Renal cortical epithelial cell (primary cell): Measurements from ENCODE around the gene DGKH. TPM values are rescaled to one million over a fixed set of nuclear protein-coding genes. Genes with fewer than 3 reads are reported as not detected.

Experiments
- DNase-seq: peaks from one replicate; pipeline ENCODE4 v3.0.0-alpha.2; 2011; ENCODE audit warnings: low read depth
- total RNA-seq: library from RNA; depleted of rRNA; stranded (reverse); fragments of >200 nt; gene quantifications from 2 replicates; pipeline ENCODE4 v1.2.3, GENCODE V29; 2014

Gene DGKH
- total RNA-seq, 1 donor from 2014 or later: 65.0 TPM

- peak; percentile 12 for DNase-seq
These were observed 180.1 kb downstream of the DGKH start for GRCh38 chr13:42228527-42228926.

- no peak for DNase-seq
These were observed 180.8 kb downstream of the DGKH start for GRCh38 chr13:42229287-42229686.

- DNase-seq: no peak
These were observed 184.2 kb downstream of the DGKH start for GRCh38 chr13:42232671-42233070.

- no peak for DNase-seq
These were observed 185.3 kb downstream of the DGKH start for GRCh38 chr13:42233726-42234125.

- no peak for DNase-seq
These were observed 190.7 kb downstream of the DGKH start for GRCh38 chr13:42239161-42239560.

- peak; percentile 22 for DNase-seq
These were observed 191.2 kb downstream of the DGKH start for GRCh38 chr13:42239644-42240043.

- no peak for DNase-seq
These were observed 198.1 kb downstream of the DGKH start for GRCh38 chr13:42246541-42246940.

GRCh38 chr13:42247883-42248282, 199.4 kb downstream of the DGKH start:
- peak; percentile 15 for DNase-seq

- DNase-seq: no peak
These were observed 207.4 kb downstream of the DGKH start for GRCh38 chr13:42255886-42256285.

- DNase-seq: no peak
These were observed 210.3 kb downstream of the DGKH start for GRCh38 chr13:42258747-42259146.

- DNase-seq: no peak
These were observed 211.1 kb downstream of the DGKH start for GRCh38 chr13:42259515-42259914.

- DNase-seq: no peak
These were observed 212.6 kb downstream of the DGKH start for GRCh38 chr13:42260903-42261654.

- no peak for DNase-seq
These were observed 218.0 kb downstream of the DGKH start for GRCh38 chr13:42266473-42266872.

GRCh38 chr13:42270160-42270856, 221.9 kb downstream of the DGKH start:
- DNase-seq: no peak

GRCh38 chr13:42270857-42271215, 222.4 kb downstream of the DGKH start:
- DNase-seq: no peak

- DNase-seq: peak; percentile 93
These were observed 223.1 kb downstream of the DGKH start for GRCh38 chr13:42271337-42272114.

- no peak for DNase-seq
These were observed 223.8 kb downstream of the DGKH start, which contains the start of gene AKAP11 for GRCh38 chr13:42272115-42272803. AKAP11 (plus strand) TSS chr13:42272152; CDS start chr13:42286349, 14,197 bp downstream.

- no peak for DNase-seq
These were observed 224.3 kb downstream of the DGKH start for GRCh38 chr13:42272804-42273175.

- no peak for DNase-seq
These were observed 226.1 kb downstream of the DGKH start for GRCh38 chr13:42274386-42275097.

- DNase-seq: no peak
These were observed 226.6 kb downstream of the DGKH start for GRCh38 chr13:42275098-42275471.

GRCh38 chr13:42275506-42275905, 227.1 kb downstream of the DGKH start:
- no peak for DNase-seq
